GM21619 (cell line): ENCODE results near the gene FAHD2A.
"Not testable (repeated sequence)": the region's sequence is repeated elsewhere in the genome, so short reads cannot be mapped to it uniquely, and the experiment has no call there.

Source experiments
- ATAC-seq: cut with Tn5 transposase; IDR thresholded peaks from one replicate; pipeline ENCODE4 v1.9.1; 2021; ENCODE audit not compliant: unreplicated experiment

Gene FAHD2A

DNA sequence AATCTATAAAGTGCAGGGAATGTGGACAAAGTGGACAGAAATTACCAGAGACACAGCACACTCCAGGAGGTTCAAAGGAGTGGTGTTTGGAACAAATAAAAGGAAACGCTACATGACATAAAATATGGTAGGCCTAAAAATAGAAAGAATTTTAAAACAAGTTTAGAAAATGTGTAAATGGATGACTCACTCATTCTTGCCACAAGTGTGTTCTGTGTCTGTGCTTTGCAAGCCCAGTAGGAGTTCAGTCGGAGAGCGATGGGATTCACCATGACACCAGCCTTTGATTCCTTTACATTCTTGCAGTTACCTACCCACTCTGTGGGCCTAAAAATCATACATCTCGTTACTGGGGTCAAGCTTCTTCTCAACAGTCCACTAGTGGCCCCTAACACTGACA is 30.9 kb downstream of the FAHD2A start:
- ATAC-seq = not testable (repeated sequence)

DNA sequence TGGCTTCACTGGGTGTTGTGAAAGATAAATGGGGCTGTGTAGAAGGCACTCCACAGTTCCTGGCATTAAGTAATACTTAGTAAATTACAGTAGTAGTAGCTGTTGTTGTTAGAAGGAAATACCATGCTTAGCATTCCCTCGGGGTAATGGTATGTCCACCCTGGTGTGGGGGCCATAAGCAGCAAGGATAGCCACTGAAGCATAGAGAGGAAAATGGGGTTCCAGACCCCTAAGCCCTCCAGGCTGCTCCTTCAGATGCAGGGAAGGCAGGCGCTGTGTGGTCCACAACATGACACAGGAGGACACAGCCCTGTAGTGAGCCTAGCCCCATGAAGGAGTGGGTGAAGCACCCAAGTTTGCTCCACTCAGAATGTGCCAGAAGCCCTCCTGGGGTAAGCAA is 31.5 kb downstream of the FAHD2A start:
- not testable (repeated sequence) for ATAC-seq

GRCh38 chr2:95434507-95435076 is 32.1 kb downstream of the FAHD2A start:
- ATAC-seq = not testable (repeated sequence)

GRCh38 chr2:95435162-95435871 is 32.8 kb downstream of the FAHD2A start:
- not testable (repeated sequence) for ATAC-seq

- ATAC-seq = not testable (repeated sequence)
These were observed 33.3 kb downstream of the FAHD2A start for GRCh38 chr2:95435872-95436209.

- ATAC-seq = not testable (repeated sequence)
These were observed 40.1 kb downstream of the FAHD2A start for GRCh38 chr2:95442474-95443099.

- ATAC-seq = not testable (repeated sequence)
These were observed 42.8 kb downstream of the FAHD2A start for GRCh38 chr2:95445317-95445716.

DNA sequence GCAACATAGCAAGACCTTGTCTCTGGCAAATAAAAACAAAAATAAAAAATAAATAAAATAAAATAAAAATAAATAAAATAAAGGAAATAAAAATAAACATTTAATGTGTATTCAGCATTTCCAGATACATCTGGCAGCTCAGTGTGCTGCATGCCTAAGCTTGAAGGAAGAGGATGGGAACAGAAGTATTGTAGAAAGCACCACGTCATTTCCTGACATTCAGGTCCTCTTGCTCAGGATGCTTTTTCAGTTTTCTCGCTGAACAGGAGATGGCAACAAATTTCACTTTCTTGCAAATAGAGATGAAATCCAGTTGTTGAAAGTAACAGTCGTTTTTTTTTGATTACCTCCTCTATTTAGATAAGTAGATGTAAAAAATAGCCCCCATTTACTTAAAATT is 60.8 kb downstream of the FAHD2A start:
- ATAC-seq = not testable (repeated sequence)
